A549 (cell line): ENCODE data around the gene PRSS53.

ENCODE experiments used
- CHD2 ChIP-seq: fragments of 150-350 bp; IDR thresholded peaks from 2 replicates; pipeline ENCODE4 v1.6.1; 2014; ENCODE audit warnings: low read length; ENCODE audit not compliant: partially characterized antibody
- CTCF ChIP-seq: fragments of >200 bp; sonication (Bioruptor Twin); formaldehyde crosslinking; IDR thresholded peaks from 3 replicates; pipeline ENCODE4 v1.5.1; 2016
- EP300 ChIP-seq, 2 experiments: fragments of >200 bp; sonication (Bioruptor Twin); formaldehyde crosslinking; IDR thresholded peaks; 2 replicates in 1 of 2; 3 replicates in 1 of 2; pipeline ENCODE4 v1.6.1; 2016 to 2017
- ESRRA ChIP-seq: fragments of 150-350 bp; IDR thresholded peaks from 2 replicates; pipeline ENCODE4 v1.6.1; 2014; ENCODE audit warnings: mild to moderate bottlenecking, low read length, borderline replicate concordance
- FOSB ChIP-seq: fragments of 250-450 bp; sonication (Bioruptor Pico); IDR thresholded peaks from 2 replicates; pipeline ENCODE4 v1.5.0; 2020; ENCODE audit warnings: mild to moderate bottlenecking, moderate library complexity
- JUNB ChIP-seq: fragments of >200 bp; sonication (Bioruptor Twin); formaldehyde crosslinking; IDR thresholded peaks from 2 replicates; pipeline ENCODE4 v1.6.1; 2016
- KDM5A ChIP-seq: fragments of 200-600 bp; sonication (generic); IDR thresholded peaks from 2 replicates; pipeline ENCODE4 v1.6.1; 2016; ENCODE audit warnings: antibody characterized with exemption, mild to moderate bottlenecking
- MAFK ChIP-seq: fragments of 450-650 bp; IDR thresholded peaks from 2 replicates; pipeline ENCODE4 v1.6.1; 2014; ENCODE audit not compliant: partially characterized antibody
- MAX ChIP-seq: IDR thresholded peaks from 2 replicates; pipeline ENCODE4 v1.6.1; 2012
- POLR2A ChIP-seq: IDR thresholded peaks from 2 replicates; pipeline ENCODE4 v1.6.1; 2012; ENCODE audit warnings: mild to moderate bottlenecking, low read length
- RARB ChIP-seq: fragments of 250-450 bp; sonication (Bioruptor Pico); IDR thresholded peaks from 2 replicates; pipeline ENCODE4 v1.8.0; 2021; ENCODE audit warnings: mild to moderate bottlenecking, moderate library complexity
- SMC3 ChIP-seq: fragments of >200 bp; sonication (Bioruptor Twin); formaldehyde crosslinking; IDR thresholded peaks from 3 replicates; pipeline ENCODE4 v1.6.1; 2018; ENCODE audit warnings: inconsistent platforms
- USF2 ChIP-seq: fragments of 450-650 bp; IDR thresholded peaks from 2 replicates; pipeline ENCODE4 v1.6.1; 2014; ENCODE audit warnings: antibody characterized with exemption
- ZC3H11A ChIP-seq: fragments of 450-650 bp; IDR thresholded peaks from 2 replicates; pipeline ENCODE4 v1.6.1; 2014; ENCODE audit warnings: antibody characterized with exemption, mild to moderate bottlenecking

- TF ChIP-seq SMC3 (no peak), CHD2 (no peak), CTCF (no peak), FOSB (CRISPR knock-in tag) (no peak), POLR2A (no peak), JUNB (no peak), MAFK (no peak), ZC3H11A (no peak), USF2 (no peak), MAX (no peak), RARB (CRISPR knock-in tag) (no peak), EP300 (IDR thresholded peaks at IDR 0.05) (no peak), ESRRA (no peak), KDM5A (no peak)
Observed at GRCh38 chr16:31114468-31114867, 25.7 kb upstream of the PRSS53 start.
